HG03520 (cell line): ENCODE measurements around the gene PLA2G3.

Source experiments
- ATAC-seq: cut with Tn5 transposase; IDR thresholded peaks from one replicate; pipeline ENCODE4 v1.9.1; 2021; ENCODE audit warnings: mild to moderate bottlenecking, moderate library complexity; ENCODE audit not compliant: unreplicated experiment

The PLA2G3 gene

DNA sequence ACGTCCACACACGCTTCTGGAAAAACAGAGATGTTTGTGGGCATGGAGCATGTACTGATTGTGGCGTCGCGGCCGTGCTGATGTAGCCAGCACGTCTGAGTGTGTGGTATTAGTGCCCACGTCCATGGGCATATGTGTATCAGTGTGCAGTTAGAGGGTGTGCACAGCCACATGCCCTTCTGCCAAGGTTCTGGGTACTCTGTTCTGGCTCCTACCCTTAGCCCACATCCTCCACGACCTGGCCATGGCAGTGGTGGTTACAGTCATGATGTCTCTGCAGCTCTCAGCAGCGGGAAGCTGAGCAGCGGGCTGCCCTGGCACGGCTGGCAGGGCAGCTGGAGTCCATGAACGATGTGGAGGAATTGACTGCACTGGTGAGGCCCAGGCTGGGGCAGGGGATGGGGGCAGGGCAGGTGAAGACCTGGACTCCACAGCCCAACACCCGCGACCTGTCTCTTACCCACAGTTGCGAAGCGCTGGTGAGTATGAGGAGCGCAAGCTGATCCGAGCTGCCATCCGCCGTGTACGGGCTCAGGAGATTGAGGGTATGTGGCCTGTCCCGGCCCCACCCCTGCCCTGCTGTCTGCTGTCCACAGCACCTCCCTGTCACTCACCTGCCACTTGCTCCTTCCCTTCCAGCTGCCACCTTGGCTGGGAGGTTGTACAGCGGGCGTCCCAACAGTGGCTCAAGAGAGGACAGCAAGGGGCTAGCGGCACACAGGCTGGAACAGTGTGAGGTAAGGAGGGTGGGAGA, 51.9 kb downstream of the PLA2G3 start:
- no peak for ATAC-seq

DNA sequence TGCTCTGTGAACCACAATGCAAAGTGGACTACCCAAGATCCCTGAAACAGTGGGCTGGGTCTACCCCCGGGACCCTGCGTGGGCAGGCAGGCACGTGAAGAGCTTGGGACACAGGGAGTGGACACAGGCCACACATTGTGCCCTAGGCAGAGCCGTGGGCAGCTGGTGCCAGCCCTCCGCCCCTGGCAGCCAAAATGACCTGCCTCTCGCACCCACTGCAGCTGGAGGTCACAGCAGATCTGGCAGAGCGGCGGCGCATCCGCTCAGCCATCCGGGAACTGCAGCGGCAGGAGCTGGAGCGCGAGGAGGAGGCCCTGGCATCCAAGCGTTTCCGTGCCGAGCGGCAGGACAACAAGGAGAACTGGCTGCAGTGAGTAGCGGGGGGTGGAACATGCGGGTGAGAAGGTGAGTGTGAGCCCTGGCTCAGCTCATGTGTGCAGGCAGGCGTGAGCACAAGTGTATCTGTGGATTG, 52.5 kb downstream of the PLA2G3 start:
- no peak for ATAC-seq

DNA sequence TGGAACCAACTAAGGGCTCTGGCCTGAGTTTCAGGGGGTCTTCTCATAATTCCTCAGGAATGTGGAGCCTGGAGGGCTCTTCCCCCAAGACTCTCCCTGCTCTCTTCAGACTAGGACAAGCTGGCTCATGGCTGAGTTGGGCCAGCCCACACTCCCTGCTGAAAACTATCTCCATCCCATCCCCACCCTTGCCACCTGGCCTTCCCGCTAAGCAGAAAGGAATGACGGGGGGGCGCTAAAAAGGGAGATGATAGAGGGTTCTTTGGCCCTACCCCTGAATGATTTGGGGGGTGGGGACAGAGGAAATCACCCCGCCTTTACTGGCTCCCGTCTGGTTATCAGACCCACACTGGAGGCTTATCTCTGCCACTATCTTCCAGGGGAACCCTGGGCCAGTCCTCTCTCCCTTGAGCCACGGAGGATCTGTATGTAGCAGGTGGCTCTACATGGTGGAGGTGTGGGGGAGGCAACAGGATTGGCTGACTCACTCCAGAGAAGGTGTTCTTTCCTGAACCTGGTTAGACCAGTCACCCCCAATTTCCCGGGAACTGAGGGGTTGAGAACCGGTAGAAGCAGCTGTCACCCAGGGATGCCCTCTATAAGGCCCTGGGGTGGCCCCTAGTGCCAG, 53.5 kb downstream of the PLA2G3 start:
- ATAC-seq, result no peak

DNA sequence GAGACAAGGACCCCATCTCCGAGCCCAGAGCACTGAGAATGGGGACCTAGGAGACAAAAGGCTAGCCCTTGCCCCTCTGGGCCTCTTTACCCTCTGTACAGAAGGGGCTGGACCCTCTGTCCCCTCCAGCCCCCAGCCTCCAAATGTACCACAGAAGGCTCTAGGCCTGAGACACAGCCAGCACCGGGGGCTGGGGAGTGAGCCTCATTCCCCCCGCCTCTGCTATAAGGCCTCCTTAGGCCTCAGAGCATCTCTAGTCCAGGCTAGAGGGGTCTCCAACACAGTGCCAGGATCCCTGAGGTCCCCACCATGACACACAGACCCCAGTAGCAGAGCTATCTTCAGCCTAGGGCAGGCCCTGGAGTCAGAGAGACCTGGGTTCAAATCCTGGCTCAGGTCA, 54.4 kb downstream of the PLA2G3 start:
- no peak for ATAC-seq

DNA sequence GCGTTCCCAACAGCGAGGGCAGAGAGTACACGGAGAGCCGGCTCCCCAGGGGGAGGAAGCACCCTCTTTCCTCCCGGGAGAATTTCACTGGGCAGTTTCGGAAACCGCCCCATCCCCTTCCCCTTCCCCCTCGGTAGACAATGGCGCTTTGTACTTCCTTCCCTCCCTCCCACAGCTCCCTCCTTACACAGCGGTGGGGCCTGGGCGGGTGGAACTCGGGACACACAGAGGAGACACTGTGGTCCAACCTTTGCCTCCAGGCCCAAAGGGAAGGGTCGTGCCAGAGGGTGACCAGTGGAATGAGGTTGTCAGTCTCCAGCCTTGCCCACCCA, 54.8 kb downstream of the PLA2G3 start:
- ATAC-seq, result no peak

DNA sequence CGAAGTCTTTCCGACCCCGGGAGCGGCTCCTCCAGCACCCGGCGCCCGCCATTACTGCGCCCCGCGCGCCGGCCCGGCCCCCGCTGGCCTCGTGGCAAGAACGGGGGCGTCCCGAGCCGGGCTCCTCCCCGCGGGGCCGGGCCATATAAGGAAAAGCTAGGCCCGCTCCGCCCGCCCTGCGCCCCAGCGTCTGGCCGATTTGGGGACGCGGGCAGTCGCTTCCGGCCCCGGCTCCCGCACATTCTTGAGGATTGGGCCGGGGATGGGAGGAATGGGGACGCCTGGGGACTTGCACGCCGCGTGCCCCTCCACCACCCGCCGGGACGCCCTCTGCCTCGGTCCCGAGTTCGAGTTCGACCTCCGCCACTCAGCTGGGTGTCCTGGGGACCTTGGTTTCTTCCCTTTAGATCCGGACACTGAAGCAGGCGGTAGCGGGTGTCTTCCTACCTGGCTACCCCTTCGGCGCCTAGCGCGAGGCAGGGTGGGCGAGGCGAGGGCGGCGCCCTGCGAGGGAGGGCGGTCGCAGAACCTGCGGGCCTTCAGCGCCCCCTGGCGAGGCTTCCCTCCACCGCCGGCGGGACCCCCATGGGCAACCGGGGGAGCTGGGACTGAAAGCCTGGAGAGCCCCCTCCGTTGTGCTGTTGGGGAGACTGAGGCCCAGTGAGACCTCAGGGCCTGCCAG, 55.4 kb downstream of the PLA2G3 start:
- peak; percentile 58 for ATAC-seq
